Dermis microvascular lymphatic vessel endothelial cell (primary cell): ENCODE results near the gene CATSPERD. TPM values are rescaled to one million over a fixed set of nuclear protein-coding genes. Genes with fewer than 3 reads are reported as not detected.
A peak's percentile ranks its signal among the peaks of the same experiment; 100 is the strongest.

ENCODE experiments used
- DNase-seq, 2 donors: peaks; one replicate each; pipeline versions ENCODE4 v3.0.0 to v3.0.0-alpha.2; 2010; ENCODE audit warnings: low read depth in 2 of 2
- total RNA-seq: library from RNA; depleted of rRNA; stranded (reverse); fragments of >200 nt; gene quantifications from 2 replicates; pipeline ENCODE4 v1.2.1, GENCODE V29; 2014

The CATSPERD gene
- total RNA-seq: not detected in 2 replicates

GRCh38 chr19:5719961-5720790 lies at the start of gene CATSPERD, which contains the start of gene LONP1:
Gene CATSPERD (plus strand): TSS chr19:5720637. CDS start chr19:5720738, 101 bp downstream.
Gene LONP1 (minus strand): TSS chr19:5720146. CDS start chr19:5720132, 14 bp downstream.
- DNase-seq: peak; percentile 98 to 99

- DNase-seq: no peak
Measured at GRCh38 chr19:5671600-5671999, 48.8 kb upstream of the CATSPERD start.

GRCh38 chr19:5672708-5673459 lies 47.6 kb upstream of the CATSPERD start:
- DNase-seq: no peak

- no peak for DNase-seq
Measured at GRCh38 chr19:5673752-5674151, 46.7 kb upstream of the CATSPERD start.

- no peak for DNase-seq
Measured at GRCh38 chr19:5674714-5675113, 45.7 kb upstream of the CATSPERD start.

- no peak for DNase-seq
Measured at GRCh38 chr19:5676105-5676771, 44.2 kb upstream of the CATSPERD start.

- no peak for DNase-seq
Measured at GRCh38 chr19:5676772-5677105, 43.7 kb upstream of the CATSPERD start.

- no peak for DNase-seq
Measured at GRCh38 chr19:5677136-5677535, 43.3 kb upstream of the CATSPERD start.

GRCh38 chr19:5677580-5677979 lies 42.9 kb upstream of the CATSPERD start:
- no peak for DNase-seq

GRCh38 chr19:5678071-5678718 lies 42.2 kb upstream of the CATSPERD start:
- DNase-seq: no peak

- DNase-seq: no peak
Measured at GRCh38 chr19:5679289-5680083, 41.0 kb upstream of the CATSPERD start.

GRCh38 chr19:5680084-5680436 lies 40.4 kb upstream of the CATSPERD start:
- DNase-seq: peak; percentile 16 to 57

GRCh38 chr19:5680437-5681368 lies 39.7 kb upstream of the CATSPERD start, which contains the start of the genes HSD11B1L and MICOS13:
Gene HSD11B1L (plus strand): TSS chr19:5681027. CDS start chr19:5684833, 3,806 bp downstream.
Gene MICOS13 (minus strand): TSS chr19:5680516. CDS start chr19:5680486, 30 bp downstream.
- DNase-seq: peak; percentile 96 to 99

GRCh38 chr19:5681391-5682106 lies 38.9 kb upstream of the CATSPERD start:
- no peak for DNase-seq

- no peak for DNase-seq
Measured at GRCh38 chr19:5682107-5682482, 38.3 kb upstream of the CATSPERD start.

GRCh38 chr19:5683177-5683886 lies 37.1 kb upstream of the CATSPERD start:
- no peak for DNase-seq

GRCh38 chr19:5684694-5685430 lies 35.6 kb upstream of the CATSPERD start:
- DNase-seq: no peak

- DNase-seq: no peak
Measured at GRCh38 chr19:5686326-5686646, 34.2 kb upstream of the CATSPERD start.
